H4 (cell line): ENCODE measurements around the gene SLC39A8. TPM values are rescaled to one million over a fixed set of nuclear protein-coding genes. Genes with fewer than 3 reads are reported as not detected.
A peak's percentile ranks its signal among the peaks of the same experiment; 100 is the strongest.

ENCODE experiments used
- DNase-seq: peaks from one replicate; pipeline ENCODE4 v3.0.0-alpha.2; 2015; ENCODE audit warnings: low spot score
- total RNA-seq: library from RNA; depleted of rRNA; stranded (reverse); fragments of >200 nt; shearing (Covaris generic); gene quantifications from 2 replicates; pipeline ENCODE4 v1.2.3, GENCODE V29; 2014

The SLC39A8 gene
- total RNA-seq, 1 experiment from 2014 or later, result 38.9 TPM

DNA sequence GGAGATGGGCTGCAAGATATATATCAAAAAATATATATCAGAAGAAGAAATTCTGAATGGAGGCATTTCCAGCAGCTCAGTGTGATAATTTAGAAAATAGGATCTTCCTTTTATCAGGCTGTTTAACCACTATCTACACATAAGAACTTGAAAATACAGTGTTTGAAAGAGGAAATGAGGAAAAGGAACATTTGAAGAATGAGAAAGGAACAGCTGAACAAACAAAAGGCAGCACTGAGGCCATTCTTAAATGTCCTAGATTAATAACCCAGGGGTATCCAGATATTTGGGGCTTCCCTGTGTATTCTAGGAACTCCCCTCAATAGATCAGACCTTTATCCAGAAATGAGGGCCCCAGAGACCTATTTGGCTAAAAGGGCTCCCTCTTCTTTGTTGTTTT is 4.1 kb downstream of the SLC39A8 start:
- no peak for DNase-seq

GRCh38 chr4:102339018-102339417 is 6.3 kb downstream of the SLC39A8 start:
- no peak for DNase-seq

GRCh38 chr4:102338405-102338804 is 6.9 kb downstream of the SLC39A8 start:
- no peak for DNase-seq

DNA sequence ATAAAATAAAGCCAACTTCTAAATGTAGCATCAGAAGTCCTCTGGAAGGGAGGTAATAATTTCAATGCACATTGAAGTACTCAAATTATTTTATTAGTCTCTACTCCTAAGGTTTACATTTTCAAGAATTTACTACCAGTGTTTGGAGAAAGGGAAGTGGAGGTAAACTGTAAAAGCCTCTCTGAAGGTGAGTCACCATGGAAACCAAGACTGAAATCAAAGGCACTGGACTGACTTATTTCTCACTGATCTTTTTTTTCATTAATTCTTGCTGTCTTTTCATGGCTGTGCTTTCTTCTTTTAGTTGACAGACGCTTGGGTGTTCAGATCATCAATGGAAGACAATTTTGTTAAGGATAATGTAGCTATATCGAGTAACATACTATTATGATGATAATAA is 9.7 kb downstream of the SLC39A8 start:
- no peak for DNase-seq

GRCh38 chr4:102334624-102335023 is 10.7 kb downstream of the SLC39A8 start:
- DNase-seq, result no peak

- no peak for DNase-seq
Measured at GRCh38 chr4:102333787-102334186, 11.5 kb downstream of the SLC39A8 start.

GRCh38 chr4:102328045-102328444 is 17.2 kb downstream of the SLC39A8 start:
- peak; percentile 42 for DNase-seq

DNA sequence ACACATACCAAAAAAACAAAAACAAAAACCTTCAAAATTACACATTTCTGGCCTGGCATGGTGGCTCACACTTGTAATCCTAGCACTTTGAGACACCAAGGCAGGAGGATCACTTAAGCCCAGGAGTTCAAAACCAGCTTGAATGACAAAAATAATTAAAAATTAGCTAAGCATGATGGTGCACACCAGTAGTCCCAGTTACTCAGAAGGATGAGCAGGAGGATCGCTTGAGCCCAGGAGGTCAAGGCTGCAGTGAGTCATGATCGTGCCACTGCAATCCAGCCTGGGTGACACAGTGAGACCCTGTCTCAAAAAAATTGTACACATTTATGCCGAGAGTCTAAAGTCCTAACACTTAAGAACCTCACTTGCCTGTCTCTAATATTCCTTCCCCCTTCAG is 18.3 kb downstream of the SLC39A8 start:
- DNase-seq, result no peak

DNA sequence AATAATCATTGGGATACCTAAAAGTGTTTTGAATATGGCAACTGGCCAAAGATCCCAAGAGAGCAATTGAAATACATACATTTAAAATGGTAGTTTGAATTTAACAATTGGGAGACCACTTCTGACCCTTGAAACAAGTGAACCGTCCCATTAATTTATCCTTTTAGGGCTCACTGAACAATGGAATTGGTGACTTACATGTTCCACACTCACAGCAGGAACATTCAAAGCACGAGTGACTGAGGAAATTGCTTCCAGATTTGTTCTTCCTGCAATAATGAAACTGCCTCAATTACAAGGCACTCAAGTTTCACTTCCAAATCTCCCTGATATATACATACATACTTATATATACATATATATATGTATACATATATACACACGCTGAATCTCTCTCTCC is 20.6 kb downstream of the SLC39A8 start:
- no peak for DNase-seq

GRCh38 chr4:102322736-102323135 is 22.5 kb downstream of the SLC39A8 start:
- DNase-seq, result no peak

- no peak for DNase-seq
Measured at GRCh38 chr4:102321260-102321995, 23.9 kb downstream of the SLC39A8 start.

- DNase-seq, result no peak
Measured at GRCh38 chr4:102319594-102319993, 25.7 kb downstream of the SLC39A8 start.

DNA sequence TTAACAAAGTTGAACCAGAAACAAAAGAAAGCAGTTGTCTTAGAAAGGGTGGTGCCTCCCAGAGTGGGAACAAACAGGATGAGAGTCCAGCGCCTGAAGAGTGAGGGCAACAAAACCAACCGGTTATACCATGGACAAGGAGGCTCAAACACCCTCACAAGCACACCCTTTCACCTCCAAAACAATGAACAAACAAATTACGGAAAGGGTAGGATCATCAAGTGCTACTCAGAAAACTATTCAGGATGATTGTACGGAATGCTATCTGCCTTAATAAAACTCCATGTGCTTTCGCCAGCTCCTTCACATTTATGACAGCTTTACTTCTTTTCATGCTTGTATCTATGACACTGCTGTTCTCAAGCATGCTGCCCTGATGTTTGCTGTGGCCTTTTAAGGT is 26.8 kb downstream of the SLC39A8 start:
- DNase-seq, result no peak

DNA sequence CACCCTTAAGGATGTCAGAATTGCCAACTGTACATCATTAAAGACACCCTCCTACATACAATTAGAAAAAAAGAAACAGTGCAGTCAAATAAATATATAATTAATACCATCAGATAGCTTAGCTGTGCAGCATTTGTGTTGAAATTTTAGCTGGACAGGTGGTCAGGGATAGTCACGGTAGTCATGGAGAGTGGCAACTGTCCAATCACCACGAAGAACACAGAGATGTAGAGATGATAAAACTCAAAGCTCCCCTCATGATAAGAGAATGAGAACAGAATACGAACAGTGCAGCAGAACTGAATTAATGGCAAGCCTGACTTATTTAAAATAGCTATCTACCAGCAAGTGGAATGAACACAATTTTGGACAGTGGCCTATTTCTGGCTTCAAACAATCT is 27.2 kb downstream of the SLC39A8 start:
- no peak for DNase-seq

DNA sequence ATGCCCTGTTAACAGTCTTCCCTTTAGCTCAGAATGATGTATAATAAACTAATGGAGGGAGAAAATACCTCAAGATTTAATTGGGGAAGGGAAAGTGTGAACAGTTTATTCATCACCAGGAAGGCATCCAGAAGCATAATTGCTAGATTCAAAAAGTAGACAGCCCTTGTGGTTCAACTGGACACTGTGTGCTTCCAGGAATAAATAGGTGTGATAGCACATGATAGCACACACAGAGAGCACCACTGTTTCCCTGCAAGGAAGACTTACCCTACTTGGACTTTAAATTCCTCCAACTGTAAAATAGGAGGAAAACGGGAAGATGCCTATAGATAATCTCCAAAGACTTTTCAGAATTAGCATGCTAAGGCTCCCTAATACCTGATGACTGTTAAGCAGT is 27.8 kb downstream of the SLC39A8 start:
- DNase-seq, result no peak

GRCh38 chr4:102316585-102316984 is 28.7 kb downstream of the SLC39A8 start:
- DNase-seq, result no peak

DNA sequence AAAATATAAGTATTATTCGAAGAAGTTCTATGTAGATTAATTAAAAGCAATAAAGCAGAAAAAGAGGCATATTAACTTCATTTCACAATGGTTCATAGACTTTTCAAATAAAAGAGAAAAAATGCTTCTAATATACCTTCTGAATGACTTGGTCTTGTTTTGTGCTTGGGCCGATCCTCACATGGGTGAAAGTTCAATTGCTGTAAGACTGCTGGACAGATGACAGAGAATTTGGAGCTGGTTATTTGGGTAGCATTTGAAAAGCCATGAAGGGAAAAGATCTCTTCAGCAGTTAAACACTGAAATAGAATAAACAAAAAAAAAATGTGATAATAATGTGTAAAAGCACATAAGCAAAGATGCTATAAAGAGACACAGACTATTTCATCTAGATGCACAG is 29.8 kb downstream of the SLC39A8 start:
- DNase-seq, result no peak

DNA sequence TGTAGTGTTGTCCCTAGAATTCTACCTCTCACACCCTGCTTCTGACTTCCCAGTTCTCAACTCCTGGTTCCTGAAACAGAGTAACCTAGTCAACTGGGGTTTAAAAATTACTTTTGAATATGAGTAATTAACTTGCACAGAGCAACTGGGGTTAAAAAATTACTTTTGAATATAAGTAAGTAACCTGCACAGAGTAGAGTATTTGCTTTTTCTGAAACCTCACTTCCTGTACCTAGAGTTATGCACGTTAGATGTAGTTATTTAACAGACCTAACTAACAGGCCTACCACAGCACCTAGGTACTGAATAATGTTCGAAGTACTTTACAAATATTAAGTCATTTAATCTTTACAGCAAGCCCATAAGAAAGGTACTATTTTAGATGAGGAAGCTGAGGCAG is 32.9 kb downstream of the SLC39A8 start:
- no peak for DNase-seq

DNA sequence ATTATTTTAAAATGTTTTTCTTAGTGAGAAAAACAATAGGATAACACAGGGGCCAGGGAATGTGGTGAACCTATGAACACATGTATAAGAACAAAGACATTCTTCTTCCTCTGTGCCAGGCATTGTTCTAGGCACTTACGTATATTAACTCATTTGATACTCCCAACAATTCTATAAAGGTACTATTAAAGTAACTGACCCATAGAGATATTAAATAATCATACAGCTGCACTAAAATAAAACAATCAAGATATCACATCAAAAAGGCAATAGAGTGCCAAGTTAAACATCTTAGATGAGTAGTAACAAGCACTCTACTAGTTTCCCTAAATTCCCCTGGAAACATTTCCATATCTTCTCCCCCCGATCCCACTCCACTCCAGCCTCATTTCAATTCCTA is 33.4 kb downstream of the SLC39A8 start:
- DNase-seq, result no peak

DNA sequence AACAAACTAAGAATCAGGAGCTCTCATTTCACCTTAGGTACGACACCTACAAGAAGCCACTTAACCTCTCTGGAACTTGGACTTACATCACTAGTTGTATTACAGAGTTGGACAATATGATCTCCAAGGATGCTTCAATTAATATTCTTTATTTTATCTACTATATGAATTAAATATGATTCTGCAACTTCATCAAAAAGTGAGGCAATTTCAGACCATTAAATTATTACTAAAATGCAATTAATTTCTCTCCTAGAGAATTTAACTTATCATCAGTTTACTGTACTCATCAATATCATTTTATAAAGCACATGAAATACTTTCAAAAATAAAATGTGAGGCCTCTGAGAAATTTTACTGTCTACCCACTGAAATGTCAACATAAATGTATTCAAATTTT is 33.9 kb downstream of the SLC39A8 start:
- DNase-seq, result no peak

- DNase-seq, result peak; percentile 27
Measured at GRCh38 chr4:102308032-102308799, 37.1 kb downstream of the SLC39A8 start.

DNA sequence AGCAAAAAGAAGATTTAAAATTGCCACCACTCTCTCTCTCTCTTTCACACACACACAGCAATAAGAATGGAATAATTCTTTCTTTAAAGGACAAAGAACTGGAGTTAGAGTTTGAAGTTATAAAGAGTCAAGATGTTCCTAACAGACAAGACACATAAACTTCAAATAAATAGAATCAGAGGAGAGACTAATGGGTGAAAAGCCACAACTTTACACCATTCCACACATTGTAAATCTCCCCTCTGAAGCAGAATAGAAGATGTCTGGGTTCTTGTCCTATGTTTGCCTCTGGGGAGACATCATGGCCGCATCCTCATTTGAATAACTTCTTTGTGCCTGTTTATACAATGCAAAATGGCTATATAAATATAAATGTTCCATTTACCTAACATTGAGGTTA is 39.6 kb downstream of the SLC39A8 start:
- DNase-seq, result no peak

GRCh38 chr4:102302762-102303161 is 42.5 kb downstream of the SLC39A8 start:
- DNase-seq, result no peak
